ENCODE results near the gene ITGA8.

ITGA8 gene

GRCh38 chr10:15742836-15743235 lies 23.1 kb upstream of the ITGA8 start:
- no peak for DNase-seq (ENCODE audit: low read depth)
- no peak overlapping the region for H3K4me3 ChIP-seq (ENCODE audit: low read depth, low read length)
- no peak for TF ChIP-seq CTCF (IDR thresholded peaks at IDR 0.05; ENCODE audit: low read depth, low read length, missing control alignments)

GRCh38 chr10:15742102-15742501 lies 22.4 kb upstream of the ITGA8 start:
- no peak for DNase-seq (ENCODE audit: low read depth)
- no peak for TF ChIP-seq CTCF (IDR thresholded peaks at IDR 0.05; ENCODE audit: low read depth, low read length, missing control alignments)
- no peak overlapping the region for H3K4me3 ChIP-seq (ENCODE audit: low read depth, low read length)

- no peak for TF ChIP-seq CTCF (IDR thresholded peaks at IDR 0.05; ENCODE audit: low read depth, low read length, missing control alignments)
- H3K4me3 ChIP-seq (ENCODE audit: low read depth, low read length): no peak overlapping the region
These were observed 21.9 kb upstream of the ITGA8 start for GRCh38 chr10:15741581-15741980.

GRCh38 chr10:15740261-15740660 lies 20.5 kb upstream of the ITGA8 start:
- TF ChIP-seq CTCF (IDR thresholded peaks at IDR 0.05; ENCODE audit: low read depth, low read length, missing control alignments): no peak
- DNase-seq (ENCODE audit: low read depth): no peak
- no peak overlapping the region for H3K4me3 ChIP-seq (ENCODE audit: low read depth, low read length)

More at GRCh38 chr10:15741581-15741980, 21.9 kb upstream of the ITGA8 start:
- no peak for DNase-seq (ENCODE audit: low read depth)

GRCh38 chr10:15739254-15739970 lies 19.7 kb upstream of the ITGA8 start:
- no peak for TF ChIP-seq CTCF (IDR thresholded peaks at IDR 0.05; ENCODE audit: low read depth, low read length, missing control alignments)
- DNase-seq (ENCODE audit: low read depth): no peak
- no peak overlapping the region for H3K4me3 ChIP-seq (ENCODE audit: low read depth, low read length)

GRCh38 chr10:15738270-15738925 lies 18.7 kb upstream of the ITGA8 start:
- H3K4me3 ChIP-seq (ENCODE audit: low read depth, low read length): no peak overlapping the region
- no peak for DNase-seq (ENCODE audit: low read depth)
- no peak for TF ChIP-seq CTCF (IDR thresholded peaks at IDR 0.05; ENCODE audit: low read depth, low read length, missing control alignments)

Data from GM12864 (cell line).